ENCODE data around the gene PCK1. TPM values are rescaled to one million over a fixed set of nuclear protein-coding genes. Genes with fewer than 3 reads are reported as not detected.

The PCK1 gene
- total RNA-seq, 4 donors from 2014 or later = 103 to 386 (median 203) TPM

GRCh38 chr20:57601737-57602136 is 40.8 kb downstream of the PCK1 start:
- no peak for TF ChIP-seq CTCF (IDR thresholded peaks at IDR 0.05)
- DNase-seq (ENCODE audit: low spot score) = no peak
- no peak for ATAC-seq (ENCODE audit: low FRiP score)

GRCh38 chr20:57603120-57603519 is 42.2 kb downstream of the PCK1 start:
- DNase-seq (ENCODE audit: low spot score) (no peak), ATAC-seq (ENCODE audit: low FRiP score) (no peak)
- TF ChIP-seq CTCF (IDR thresholded peaks at IDR 0.05) = no peak

GRCh38 chr20:57605045-57605444 is 44.1 kb downstream of the PCK1 start:
- ATAC-seq (ENCODE audit: low FRiP score) (no peak), DNase-seq (ENCODE audit: low spot score) (no peak)
- no peak for TF ChIP-seq CTCF (IDR thresholded peaks at IDR 0.05)

GRCh38 chr20:57605878-57606277 is 45.0 kb downstream of the PCK1 start:
- DNase-seq (ENCODE audit: low spot score) = no peak
- no peak for TF ChIP-seq CTCF (IDR thresholded peaks at IDR 0.05)
- ATAC-seq (ENCODE audit: low FRiP score) = no peak

GRCh38 chr20:57608516-57608915 is 47.6 kb downstream of the PCK1 start:
- no peak for TF ChIP-seq CTCF (IDR thresholded peaks at IDR 0.05)
- DNase-seq (ENCODE audit: low spot score) = no peak
- no peak for ATAC-seq (ENCODE audit: low FRiP score)

- no peak for TF ChIP-seq CTCF (IDR thresholded peaks at IDR 0.05)
- ATAC-seq (ENCODE audit: low FRiP score) (no peak), DNase-seq (ENCODE audit: low spot score) (no peak)
These were observed 48.4 kb downstream of the PCK1 start for GRCh38 chr20:57609086-57609841.

- DNase-seq (ENCODE audit: low spot score) (no peak), ATAC-seq (ENCODE audit: low FRiP score) (no peak)
- no peak for TF ChIP-seq CTCF (IDR thresholded peaks at IDR 0.05)
These were observed 48.9 kb downstream of the PCK1 start for GRCh38 chr20:57609842-57610167.
